ENCODE results near the gene VASN. TPM values are rescaled to one million over a fixed set of nuclear protein-coding genes. Genes with fewer than 3 reads are reported as not detected.

The VASN gene
- total RNA-seq, 1 experiment from 2014 or later, result 45.3 TPM

- no peak for DNase-seq
- Histone ChIP-seq H3K79me2 (ENCODE audit: low read depth) (no peaks in the 10 kb centered on the region), H3K27me3 (ENCODE audit: insufficient read depth, low read depth) (no peaks in the 10 kb centered on the region), H3K9me2 (ENCODE audit: insufficient read depth) (no peaks in the 10 kb centered on the region), H3K4me2 (no peak overlapping the region), H3K27ac (no peak overlapping the region), H3K4me1 (replicated peaks; ENCODE audit: insufficient read depth) (no peaks in the 10 kb centered on the region; the same call in 1 of the 2 replicates), H2AFZ (no peak overlapping the region), H3K4me3 (no peak overlapping the region), H3K9me3 (ENCODE audit: insufficient read depth, low read depth) (no peaks in the 10 kb centered on the region), H3F3A (ENCODE audit: insufficient read depth, low read depth) (peaks cover 6% of the 10 kb centered on the region; the same call in 1 of the 2 replicates), H4K20me1 (ENCODE audit: insufficient read depth) (no peaks in the 10 kb centered on the region), H3K36me3 (ENCODE audit: low read depth) (no peaks in the 10 kb centered on the region)
- intact Hi-C loops (cut with micrococcal nuclease; ENCODE audit: unreplicated experiment), result no loop called here
- no TSS peak for BruUV-seq (replicated peaks)
- TF ChIP-seq CTCF (conservative IDR thresholded peaks at IDR 0.05), result no peak
- TF ChIP-seq EZH2 (IDR thresholded peaks at IDR 0.05; ENCODE audit: low read depth), result no peak
- POLR2A ChIA-PET (ENCODE audit: unreplicated experiment), result no interaction called here
- CTCF ChIA-PET, result no interaction called here
Observed at GRCh38 chr16:4360538-4361021, 11.1 kb upstream of the VASN start.

- Histone ChIP-seq H3K27ac (no peak overlapping the region), H3K9me3 (ENCODE audit: insufficient read depth, low read depth) (no peaks in the 10 kb centered on the region), H3K4me3 (no peak overlapping the region), H4K20me1 (ENCODE audit: insufficient read depth) (no peaks in the 10 kb centered on the region), H3F3A (ENCODE audit: insufficient read depth, low read depth) (peaks cover 6% of the 10 kb centered on the region; the same call in 1 of the 2 replicates), H3K27me3 (ENCODE audit: insufficient read depth, low read depth) (no peaks in the 10 kb centered on the region), H3K79me2 (ENCODE audit: low read depth) (no peaks in the 10 kb centered on the region), H3K4me1 (replicated peaks; ENCODE audit: insufficient read depth) (peaks cover under 1% of the 10 kb centered on the region), H3K9me2 (ENCODE audit: insufficient read depth) (no peaks in the 10 kb centered on the region), H2AFZ (no peak overlapping the region), H3K36me3 (ENCODE audit: low read depth) (no peaks in the 10 kb centered on the region), H3K4me2 (no peak overlapping the region)
- BruUV-seq (replicated peaks), result no TSS peak
- ChIA-PET POLR2A (ENCODE audit: unreplicated experiment) (no interaction called here), CTCF (no interaction called here)
- DNase-seq, result no peak
- intact Hi-C loops (cut with micrococcal nuclease; ENCODE audit: unreplicated experiment), result no loop called here
- no peak for TF ChIP-seq CTCF (conservative IDR thresholded peaks at IDR 0.05)
- TF ChIP-seq EZH2 (IDR thresholded peaks at IDR 0.05; ENCODE audit: low read depth), result no peak
Observed at GRCh38 chr16:4361033-4361943, 10.4 kb upstream of the VASN start.

- no peak overlapping the region for H3K4me3 ChIP-seq
- H3K9me3 ChIP-seq (ENCODE audit: insufficient read depth, low read depth), result no peaks in the 10 kb centered on the region
- no peaks in the 10 kb centered on the region for H3K27me3 ChIP-seq (ENCODE audit: insufficient read depth, low read depth)
- H3K4me2 ChIP-seq, result no peak overlapping the region
- no peaks in the 10 kb centered on the region for H4K20me1 ChIP-seq (ENCODE audit: insufficient read depth)
- H3K27ac ChIP-seq, result no peak overlapping the region
- no peak overlapping the region for H2AFZ ChIP-seq
- no TSS peak for BruUV-seq (replicated peaks)
- no peak for DNase-seq
- CTCF ChIA-PET, result no interaction called here
- no peaks in the 10 kb centered on the region for H3K9me2 ChIP-seq (ENCODE audit: insufficient read depth)
- intact Hi-C loops (cut with micrococcal nuclease; ENCODE audit: unreplicated experiment), result no loop called here
- no peaks in the 10 kb centered on the region for H3K79me2 ChIP-seq (ENCODE audit: low read depth)
- POLR2A ChIA-PET (ENCODE audit: unreplicated experiment), result no interaction called here
- H3K36me3 ChIP-seq (ENCODE audit: low read depth), result no peaks in the 10 kb centered on the region
- no peak for TF ChIP-seq CTCF (conservative IDR thresholded peaks at IDR 0.05)
- TF ChIP-seq EZH2 (IDR thresholded peaks at IDR 0.05; ENCODE audit: low read depth), result no peak
- H3F3A ChIP-seq (ENCODE audit: insufficient read depth, low read depth), result peaks cover 6% of the 10 kb centered on the region; the same call in 1 of the 2 replicates
- H3K4me1 ChIP-seq (replicated peaks; ENCODE audit: insufficient read depth), result peaks cover 6% of the 10 kb centered on the region
Observed at GRCh38 chr16:4361944-4362311, 9.7 kb upstream of the VASN start.
